Astrocyte (in vitro differentiated cells and primary cell): Measurements from ENCODE around the gene TKT.

Source experiments
- EZH2 ChIP-seq: IDR thresholded peaks from 2 replicates; pipeline ENCODE4 v1.6.1; 2012; ENCODE audit warnings: mild to moderate bottlenecking, low read length, inconsistent platforms; ENCODE audit not compliant: insufficient read depth
- TF ChIP-seq, protein P1 (sequence below): IDR thresholded peaks from 2 replicates; pipeline ENCODE4 v1.5.1; 2011; ENCODE audit warnings: low read depth, mild to moderate bottlenecking, inconsistent platforms, low read length, moderate library complexity; ENCODE audit not compliant: insufficient read depth

DNA sequence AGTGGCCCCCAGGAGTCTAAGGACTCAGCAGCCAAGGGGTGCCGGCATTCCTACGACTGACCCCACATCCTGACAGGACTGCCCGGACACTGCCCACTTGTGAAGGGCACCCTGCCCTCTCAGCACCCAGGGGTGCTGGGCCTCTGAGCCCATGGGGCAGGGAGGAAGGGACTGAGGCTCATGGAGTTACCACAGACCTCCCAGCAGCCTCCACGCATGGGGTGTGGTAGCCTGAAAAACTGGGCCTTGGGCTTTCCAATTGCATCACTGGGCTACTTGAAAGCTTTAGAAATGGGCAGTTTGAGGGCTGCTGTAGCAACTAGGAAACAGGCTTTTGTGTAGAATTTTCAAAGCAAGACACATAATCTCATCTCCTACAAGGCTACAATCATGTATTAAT is 13.2 kb downstream of the TKT start:
- TF ChIP-seq, protein P1, sequence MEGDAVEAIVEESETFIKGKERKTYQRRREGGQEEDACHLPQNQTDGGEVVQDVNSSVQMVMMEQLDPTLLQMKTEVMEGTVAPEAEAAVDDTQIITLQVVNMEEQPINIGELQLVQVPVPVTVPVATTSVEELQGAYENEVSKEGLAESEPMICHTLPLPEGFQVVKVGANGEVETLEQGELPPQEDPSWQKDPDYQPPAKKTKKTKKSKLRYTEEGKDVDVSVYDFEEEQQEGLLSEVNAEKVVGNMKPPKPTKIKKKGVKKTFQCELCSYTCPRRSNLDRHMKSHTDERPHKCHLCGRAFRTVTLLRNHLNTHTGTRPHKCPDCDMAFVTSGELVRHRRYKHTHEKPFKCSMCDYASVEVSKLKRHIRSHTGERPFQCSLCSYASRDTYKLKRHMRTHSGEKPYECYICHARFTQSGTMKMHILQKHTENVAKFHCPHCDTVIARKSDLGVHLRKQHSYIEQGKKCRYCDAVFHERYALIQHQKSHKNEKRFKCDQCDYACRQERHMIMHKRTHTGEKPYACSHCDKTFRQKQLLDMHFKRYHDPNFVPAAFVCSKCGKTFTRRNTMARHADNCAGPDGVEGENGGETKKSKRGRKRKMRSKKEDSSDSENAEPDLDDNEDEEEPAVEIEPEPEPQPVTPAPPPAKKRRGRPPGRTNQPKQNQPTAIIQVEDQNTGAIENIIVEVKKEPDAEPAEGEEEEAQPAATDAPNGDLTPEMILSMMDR: no peak
- no peak for TF ChIP-seq EZH2
